Middle frontal gyrus (tissue), 1 donor: Measurements from ENCODE around the gene GNB1L.

Source experiments
- DNase-seq: peaks from one replicate; pipeline ENCODE4 v3.0.0-alpha.2; 2015; ENCODE audit warnings: low spot score; ENCODE audit errors: extremely low spot score

The GNB1L gene

DNA sequence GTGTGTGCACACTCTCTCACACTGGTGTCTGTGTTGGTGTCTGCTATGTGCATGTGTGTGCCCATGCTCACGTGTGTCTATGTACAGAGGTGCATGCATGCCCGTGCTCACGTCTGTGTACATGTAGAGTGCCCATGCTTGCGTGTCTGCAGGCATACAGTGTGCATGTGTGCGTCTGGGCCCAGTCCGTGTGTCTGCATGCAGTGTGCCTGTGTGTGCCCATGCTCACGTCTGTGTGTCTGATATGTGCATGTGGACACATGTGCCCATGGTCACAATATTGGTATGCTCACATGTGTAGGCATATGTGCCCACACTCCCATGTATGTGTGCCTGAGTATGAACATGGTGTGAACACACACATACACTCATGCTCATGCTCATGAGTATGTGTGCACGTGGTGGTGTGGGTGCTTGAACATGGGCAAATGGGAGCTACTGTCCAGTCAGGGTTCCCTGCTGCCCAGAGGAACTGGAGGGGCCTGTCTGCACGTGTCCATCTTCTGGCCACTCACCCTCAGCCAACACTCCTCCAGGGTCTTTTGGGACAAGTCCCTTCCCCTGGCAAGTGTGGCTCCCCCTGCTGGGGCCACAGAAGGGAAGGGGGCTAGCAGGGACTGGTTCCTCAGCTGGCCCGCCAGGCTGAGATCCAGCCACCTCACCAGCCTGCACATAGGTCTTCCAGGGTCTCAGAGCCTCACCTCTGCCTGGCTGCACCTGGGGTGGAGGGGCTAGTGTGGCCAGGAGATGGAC, 101.4 kb downstream of the GNB1L start:
- no peak for DNase-seq

DNA sequence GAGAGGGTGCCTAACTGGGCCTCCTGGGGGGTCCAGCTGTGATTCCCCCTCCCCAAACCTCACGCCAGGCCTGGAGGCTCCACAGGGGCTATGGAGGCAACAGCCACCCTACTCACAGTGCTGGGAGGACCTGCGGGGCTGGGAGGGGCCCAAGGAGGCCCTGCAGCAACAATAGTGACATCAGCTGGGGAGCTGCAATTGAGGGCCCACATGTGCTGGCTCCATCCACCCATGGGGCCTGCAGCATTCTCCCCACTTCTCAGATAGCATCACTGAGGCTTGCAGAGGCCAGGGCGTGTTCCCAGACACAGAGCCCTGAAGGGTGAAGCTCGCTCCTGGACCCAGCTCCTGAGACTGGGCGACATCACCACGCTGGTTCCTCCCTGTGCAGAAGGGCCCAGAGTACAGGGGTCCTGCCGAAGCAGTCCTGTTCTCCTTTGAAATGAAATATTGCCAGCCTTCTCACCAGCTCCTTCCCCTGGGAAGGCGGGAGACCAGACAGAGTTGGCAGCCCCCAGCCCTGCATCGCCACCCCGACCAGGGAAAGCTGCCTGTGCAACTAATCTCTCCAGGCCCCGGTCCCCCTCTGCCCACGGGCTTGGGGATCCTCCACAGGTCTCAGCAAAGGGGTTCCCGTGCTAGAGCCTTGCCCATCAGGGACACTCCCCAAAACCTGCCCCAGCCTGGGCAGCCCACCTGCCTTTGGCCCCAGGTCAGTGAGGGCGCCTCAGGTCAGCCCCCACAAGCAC, 103.0 kb downstream of the GNB1L start:
- DNase-seq = no peak

DNA sequence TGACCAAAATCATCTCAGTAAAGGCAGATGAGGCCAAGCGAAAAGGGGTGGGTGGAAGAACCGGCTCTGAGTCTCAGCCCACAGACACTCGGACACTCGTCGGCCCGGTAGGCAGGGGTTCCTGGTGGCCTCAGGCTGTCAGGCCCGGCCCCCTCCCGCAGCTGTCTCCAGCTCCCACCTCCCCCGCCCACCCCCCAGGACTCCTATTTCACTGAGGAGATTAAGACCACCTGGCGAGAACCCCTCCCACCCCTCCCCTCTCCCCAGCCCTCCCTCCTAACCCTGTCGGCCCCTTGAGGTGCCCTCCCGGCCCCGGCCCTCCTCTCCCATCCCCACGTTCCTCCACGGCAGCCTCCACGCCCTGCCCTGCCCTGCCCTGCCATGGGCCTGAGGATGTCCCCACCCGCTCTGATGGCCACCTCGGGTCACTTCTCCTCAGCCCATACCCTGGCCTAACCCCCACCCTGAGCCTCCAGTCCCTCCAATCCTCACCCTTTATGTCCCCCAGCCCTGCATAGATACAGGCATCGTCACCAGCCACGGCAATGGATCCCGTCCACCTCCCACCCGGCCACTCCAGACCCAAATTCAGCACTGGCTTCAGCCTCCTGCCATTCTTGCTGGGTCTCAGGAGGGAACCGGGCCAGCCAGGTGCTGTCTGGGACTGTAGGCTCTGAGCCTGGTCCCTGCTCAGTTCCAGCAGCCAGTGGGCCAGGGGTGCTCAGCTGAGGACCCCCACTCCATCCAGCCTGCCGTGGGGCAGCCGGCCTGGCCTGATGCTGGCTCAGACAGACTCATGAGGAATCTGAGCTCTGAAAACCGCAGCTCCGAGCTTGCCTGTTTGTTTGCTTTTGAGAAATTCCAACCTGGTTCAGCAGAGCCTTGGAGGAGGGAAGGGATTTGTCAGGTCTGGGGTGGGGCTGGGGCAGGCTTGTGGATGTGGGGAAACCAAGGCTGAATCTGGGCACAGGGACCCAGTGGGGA, 103.9 kb downstream of the GNB1L start:
- DNase-seq = no peak

DNA sequence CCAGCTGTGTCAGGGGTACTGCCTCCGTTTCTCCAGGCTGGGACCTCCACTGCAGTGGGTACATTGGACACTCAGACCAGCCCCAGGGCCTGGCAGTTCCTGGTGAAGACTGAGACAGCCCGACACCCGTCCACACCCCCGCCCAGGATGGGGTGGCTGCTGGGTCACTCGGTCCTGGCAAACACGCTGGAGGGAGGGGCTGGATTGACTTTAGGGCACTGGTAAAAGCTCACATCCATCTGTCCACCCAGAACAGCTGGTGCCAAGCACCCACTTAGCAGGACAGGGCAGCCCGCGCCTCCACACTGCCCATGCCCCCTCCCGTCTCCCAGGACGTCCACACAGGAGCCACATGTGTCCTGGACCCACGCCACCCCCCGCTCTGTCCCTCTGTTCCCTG, 104.8 kb downstream of the GNB1L start:
- no peak for DNase-seq

DNA sequence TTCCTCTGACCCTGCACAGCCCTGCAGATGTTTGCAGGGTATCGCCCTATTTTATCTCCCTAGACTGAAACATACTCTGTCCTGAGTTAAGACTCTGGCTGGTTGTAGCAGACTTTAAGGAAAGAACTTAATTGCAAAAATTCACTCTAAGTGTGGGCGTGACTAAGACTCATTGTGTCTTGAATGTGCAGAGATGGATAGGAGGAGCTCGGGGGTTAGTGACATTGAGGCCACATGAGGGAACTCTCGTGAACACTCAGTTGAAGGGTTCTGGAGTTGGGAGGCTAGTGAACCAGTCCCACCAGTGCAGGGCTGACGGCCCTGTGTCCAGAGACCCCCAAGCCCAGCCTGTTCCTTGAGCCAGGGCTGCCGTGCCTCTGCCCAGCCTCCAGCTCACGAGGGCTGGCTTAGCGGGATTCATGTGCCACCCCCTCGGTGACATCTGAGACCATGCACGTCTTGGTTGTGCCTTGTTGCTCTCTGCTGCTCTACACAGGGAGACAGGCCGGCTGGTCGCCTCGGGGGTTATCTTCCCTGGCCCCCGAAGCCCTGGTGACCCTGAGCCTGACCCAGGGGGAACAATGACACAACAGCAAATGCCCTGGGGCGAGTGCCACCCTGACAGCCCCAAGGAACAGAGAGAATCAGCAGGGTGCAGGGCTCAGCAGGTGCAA, 105.5 kb downstream of the GNB1L start:
- DNase-seq = no peak

DNA sequence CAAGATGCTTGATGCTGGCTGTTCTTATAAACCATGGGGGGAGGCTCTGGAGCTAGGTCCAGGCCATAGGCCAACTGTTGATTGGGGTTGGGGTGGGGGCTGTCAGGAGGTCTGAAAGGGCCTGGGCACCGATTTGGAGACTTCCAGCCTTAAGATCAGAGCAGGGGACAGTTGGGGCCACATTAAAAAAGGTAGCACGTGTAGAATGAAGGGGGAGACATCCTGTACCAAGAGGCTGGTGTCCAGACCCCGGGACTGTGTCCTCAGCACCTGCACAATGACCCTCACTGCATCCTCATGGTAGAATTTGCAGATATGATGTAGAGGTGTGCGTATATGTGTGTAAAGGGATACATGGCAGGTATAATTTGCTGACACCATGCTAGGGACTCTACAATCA, 106.5 kb downstream of the GNB1L start:
- no peak for DNase-seq

DNA sequence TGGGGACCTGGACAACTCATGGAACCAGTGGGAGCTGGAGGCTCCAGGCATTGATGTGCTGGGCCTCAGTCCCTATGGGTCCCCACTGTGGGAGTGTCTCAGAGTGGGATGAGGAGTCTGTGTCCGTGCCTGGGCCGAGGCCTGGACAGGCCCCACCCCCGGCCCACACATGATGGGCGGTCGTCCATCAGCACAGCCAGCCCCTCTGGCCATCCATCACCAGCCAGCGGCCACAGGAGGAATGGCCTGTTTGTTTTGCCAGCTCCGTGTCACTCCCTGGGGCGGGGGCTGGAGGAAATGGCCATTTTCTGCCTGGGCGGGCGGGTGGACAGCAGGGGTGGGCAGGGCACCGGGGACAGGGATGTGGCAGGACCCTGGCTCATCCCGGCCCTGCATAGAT, 107.1 kb downstream of the GNB1L start:
- DNase-seq = no peak

DNA sequence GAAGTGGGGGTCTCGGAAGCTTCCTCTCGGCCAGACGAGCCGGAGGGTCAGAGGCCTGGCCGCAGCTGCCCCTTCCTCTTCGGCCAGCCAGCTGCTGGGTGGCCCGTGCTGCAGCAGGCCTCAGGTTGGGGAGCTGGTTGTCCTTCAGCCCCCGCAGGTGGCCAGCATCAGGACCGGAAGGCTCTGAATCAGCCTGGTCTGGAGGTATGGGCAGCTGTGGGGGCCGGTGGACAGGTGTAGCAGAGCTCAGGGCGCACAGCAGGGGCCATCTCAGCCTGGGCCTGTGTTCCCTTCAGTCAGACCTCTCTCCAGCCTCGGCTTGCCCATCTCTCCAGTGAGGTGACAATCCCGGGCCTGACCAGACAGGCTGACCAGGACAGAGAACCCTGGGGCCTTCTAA, 107.9 kb downstream of the GNB1L start:
- DNase-seq = no peak

DNA sequence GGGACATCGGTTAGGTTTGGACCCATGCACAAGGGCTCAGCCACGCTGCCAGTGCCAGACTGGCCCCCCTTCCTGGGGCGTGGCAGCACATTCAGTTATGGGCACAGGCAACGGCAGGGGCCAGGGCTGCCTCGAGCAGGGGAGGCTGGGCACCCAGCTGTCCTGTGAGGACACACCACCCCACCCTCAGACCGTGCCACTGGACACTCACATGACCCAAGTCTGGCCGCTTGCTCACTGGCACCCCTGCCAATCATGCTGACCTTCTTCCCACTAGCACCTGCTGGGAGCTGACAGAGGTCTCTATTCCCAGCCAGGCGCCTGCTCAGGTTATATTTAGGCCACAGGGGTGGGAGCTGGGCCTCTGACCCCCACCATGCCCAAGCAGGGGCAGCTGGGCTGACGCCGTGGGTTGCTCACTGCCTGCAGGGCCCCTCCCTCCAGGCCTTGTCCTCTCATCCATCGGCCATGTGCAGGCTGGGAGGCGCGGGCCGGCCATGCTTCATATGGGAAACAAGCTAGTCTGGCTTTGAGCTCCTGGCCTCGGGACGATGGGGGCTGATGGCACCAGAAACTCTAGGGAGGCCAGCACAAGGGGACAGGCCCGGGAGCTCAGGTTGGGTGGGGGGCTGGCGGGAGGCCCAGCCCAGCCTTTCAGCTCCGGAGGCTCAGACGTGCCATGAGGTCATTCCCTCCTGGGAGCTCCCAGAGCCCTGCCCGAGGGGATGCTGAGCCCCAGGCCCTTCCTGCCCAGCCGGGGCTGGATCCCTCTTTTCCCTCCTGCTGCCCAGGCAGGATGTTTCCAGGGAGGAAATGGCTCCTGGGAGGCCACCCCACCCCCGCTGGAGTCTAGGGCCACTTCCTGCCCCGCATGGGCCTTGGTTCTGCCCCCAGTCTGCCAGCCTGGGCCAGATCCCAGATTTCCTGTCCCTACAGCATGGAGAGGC, 109.2 kb downstream of the GNB1L start:
- no peak for DNase-seq

DNA sequence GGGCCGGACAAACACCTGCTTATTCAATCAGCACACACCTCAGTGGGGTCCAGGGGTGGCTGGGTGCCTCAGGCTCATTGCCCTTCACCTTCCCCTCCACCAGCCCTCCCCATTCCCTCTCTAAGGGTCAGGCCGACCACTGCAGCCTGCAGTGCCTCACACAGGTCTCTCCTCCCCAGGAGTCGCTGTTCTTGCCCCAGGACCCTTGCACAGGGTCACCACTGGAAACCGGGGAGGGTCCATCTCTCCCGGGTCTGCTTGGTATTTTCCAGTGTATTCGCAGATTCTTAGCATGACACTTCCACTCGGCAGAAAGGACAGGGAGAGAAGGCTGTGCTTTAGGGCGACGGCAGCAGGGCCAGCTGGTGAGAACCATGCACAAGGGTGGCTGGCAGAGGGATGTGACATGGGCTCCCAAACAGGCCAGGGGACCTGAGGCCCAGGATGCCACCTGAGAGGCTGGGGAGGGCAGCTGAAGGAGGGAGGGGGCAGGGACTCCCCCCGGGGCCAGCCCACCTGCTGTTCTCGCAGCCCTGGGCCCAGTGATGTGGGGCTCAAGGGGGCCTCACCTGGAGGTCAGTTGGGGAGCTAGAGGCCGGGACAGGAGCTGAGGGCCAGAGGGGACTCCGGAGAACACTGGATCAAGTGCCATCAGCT, 110.2 kb downstream of the GNB1L start:
- no peak for DNase-seq

DNA sequence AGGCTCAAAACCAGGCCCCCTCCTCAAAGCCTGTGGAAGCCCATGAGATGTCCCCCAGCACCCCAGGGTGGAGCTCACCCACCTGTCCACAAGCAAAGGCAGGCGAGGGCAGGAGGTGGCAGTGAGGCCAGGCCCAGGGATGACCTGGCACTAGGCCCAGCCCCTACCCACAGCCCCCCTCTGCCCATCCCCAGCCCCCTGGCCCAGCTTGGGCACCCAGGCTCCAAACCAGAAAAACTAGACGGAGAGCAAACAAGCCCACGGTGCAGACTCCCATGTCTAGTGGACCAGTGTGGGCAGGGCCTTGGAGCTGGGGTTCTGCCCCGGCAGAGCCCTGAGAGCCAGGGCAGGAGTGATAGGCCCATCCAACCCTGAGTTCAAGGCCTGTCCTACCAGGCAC, 111.0 kb downstream of the GNB1L start:
- DNase-seq = no peak

DNA sequence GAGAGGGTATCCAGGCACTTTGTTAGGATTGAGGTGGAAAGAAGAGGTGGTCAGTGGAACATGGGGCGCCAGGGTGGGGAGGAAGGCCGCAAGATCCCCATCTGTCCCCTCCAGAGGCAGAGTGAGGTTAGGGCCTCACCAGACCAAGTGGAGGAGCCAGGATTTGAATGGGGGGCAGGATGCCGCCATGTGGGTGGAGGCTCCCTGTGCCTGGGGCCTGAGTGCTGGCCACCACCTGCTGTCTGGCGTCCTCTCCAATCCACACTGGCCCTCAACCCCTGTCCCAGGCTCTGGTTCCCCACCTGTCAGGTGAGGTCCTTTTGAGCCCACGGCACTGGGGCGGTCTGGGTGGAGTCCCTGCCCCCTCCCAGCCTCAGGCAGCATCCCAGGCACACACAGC, 111.6 kb downstream of the GNB1L start:
- DNase-seq = no peak

DNA sequence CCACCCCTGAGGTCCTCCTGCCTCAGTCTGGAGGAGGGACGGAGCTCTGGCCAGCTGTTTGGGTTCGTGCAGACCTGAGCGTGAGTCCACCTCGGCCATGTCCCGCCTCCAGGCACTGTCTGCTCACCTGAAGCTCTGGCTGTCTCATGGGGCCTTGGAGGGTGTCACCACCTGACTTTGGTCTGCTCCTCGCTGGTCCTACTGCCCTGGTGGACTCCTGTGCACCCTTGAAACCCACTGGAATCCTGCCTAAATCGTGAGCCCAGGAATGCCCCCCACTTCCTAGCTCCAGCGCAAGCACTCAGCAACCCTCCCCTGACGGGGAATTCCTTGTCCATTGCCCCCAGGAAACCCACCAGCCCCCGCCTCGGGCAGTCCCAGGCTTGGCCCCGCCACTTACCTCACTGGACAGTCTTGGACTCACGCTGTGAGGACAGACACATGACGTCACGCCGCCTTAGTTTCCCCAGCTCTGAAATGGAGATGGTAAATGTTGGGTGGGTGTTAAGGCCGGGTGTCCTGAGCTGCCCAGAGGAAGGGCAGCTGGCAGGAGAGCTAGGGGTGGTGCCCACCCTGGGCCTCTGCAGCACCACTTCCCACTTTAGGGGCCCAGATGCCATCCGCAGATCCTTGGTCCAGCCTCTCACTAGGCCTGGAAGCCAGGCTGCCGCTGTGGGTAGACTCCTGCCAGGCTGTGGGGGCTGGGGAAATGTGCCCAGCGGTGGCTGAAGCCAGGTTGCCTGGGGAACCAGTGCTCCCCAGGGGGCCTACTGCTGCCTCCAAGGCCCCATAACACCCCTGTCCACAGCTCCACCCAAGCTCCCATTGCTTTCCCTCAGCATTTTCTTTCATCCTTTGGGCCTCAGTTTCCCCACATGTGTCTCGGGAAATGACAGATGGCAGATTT, 112.3 kb downstream of the GNB1L start:
- no peak for DNase-seq

DNA sequence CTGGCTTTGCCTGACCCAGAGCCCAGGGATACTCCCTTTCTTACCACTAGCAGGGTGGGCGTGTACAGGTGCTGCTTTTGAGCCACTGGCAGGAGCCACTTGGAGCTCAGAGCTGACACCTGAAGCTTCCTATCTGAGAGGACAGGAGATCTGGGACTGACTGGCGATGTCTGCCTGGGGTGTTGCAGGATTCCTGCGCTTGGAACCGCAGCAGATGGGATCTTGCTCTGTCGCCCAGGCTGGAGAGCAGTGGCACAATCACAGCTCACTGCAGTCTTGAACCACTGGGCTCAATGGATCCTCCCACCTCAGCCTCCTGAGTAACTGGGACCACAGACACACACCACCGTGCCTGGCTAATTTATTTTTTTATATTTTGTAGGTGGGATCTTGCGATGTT, 113.6 kb downstream of the GNB1L start:
- no peak for DNase-seq

DNA sequence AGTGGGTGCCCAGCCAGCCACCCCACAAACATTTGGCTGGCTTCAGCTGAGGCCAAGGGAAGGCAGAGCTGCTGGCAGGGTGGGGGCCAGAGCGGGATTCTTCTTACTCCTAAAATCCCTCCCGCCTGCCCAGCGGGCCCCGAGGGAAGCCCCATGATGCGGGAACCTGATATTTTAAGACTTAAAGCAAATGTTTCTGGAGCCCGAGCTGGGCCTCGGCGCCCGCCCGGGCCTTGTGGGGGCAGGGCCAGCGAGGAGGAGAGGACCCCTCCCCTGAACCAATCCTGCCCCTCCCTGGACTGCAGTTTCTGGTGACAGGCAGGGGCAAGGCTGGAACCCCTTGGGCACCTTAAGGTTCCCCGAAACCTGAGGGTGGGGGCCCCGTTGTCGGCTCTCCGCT, 114.1 kb downstream of the GNB1L start:
- DNase-seq = no peak

DNA sequence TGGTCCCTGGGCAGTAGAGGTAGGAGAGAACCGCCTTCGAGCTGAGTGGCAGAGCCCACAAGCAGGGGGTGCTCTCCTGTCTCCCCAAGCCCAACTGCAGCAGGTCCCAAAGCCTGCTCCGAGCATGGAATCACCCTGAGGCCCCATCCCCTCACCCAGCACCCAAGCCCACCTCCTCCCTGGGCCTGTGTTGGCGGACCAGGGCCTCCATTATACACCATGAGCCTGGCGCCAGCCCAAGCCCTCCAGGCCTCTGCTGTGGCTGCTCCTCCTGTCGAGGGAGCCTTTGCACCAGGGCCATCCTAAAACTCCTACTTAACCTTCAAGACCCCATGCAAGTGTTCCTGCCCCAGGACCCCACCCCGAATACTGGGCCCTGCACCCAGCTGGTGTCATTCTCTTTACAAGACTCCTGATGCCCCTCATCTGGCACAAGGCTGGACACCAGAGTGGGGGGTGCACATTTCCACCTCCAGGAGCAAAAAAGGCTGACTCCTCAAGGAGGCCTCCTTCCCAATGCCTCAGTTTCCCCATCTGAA, 114.7 kb downstream of the GNB1L start:
- DNase-seq = no peak

DNA sequence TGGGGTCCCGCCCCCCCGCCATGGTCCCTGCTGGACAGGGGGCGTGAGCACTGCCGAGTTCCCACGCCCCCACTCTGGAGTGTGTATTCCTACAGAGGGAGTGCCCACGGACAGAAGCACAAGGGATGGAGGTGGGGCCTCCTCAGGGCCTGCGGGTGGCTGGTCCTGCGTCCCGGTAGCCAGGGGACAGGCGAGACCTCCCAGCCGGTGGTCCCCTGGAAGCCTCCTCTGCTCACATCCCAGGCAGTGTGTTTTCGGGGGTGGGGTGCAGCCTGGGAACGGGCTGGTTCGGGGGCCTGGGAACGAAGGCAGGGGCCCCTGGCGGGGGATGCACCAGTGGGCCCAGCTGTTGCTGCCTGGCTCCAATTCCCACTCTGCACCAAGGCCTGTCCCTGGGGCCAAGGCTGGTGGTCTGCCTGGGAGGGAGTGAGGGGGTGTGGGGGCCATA, 115.2 kb downstream of the GNB1L start:
- no peak for DNase-seq
